ENCODE data around the gene ANXA11.
A peak's percentile ranks its signal among the peaks of the same experiment; 100 is the strongest.

ANXA11 gene

DNA sequence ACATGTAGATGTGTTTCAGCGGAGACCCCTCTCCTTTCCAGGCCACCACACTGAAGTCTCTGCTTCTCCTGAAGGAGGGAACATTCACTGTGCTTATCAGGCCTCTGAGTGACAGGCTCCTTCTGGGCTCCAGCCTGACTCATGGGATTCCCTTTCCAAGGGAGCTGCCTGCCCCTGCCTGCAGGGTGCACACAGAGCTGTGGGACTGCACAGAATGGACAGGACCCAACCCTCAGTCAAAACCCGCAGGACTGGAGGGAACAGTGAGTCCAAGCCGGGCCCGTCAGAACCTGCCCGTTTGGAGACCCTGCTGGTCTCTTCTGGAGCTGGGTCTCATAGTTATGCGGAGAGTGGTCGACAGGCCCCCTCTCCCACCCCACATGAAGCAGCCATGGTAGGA is 40.2 kb downstream of the ANXA11 start:
- no peak for DNase-seq (ENCODE audit: low read depth)

DNA sequence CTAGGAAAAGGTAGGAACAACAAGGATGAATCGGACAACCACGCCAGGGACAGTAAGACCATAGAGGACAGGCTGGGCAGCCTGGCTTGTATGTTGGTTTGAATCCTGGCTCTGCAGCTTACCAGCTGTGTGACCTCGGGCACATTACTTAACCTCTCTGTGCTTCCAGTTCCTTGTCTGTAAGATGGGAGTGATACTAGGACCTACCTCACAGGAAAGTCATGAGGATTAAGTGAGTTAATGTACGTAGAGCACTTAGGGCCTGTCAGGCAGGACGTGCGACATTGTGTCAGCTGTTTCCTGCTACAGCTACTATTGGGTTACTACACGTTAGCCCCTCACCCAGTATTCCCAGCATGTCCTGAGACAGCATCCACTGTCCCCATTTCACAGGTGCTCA is 40.7 kb downstream of the ANXA11 start:
- DNase-seq (ENCODE audit: low read depth), result no peak

GRCh38 chr10:80163741-80164341 is 41.5 kb downstream of the ANXA11 start:
- peak; percentile 81 for DNase-seq (ENCODE audit: low read depth)

DNA sequence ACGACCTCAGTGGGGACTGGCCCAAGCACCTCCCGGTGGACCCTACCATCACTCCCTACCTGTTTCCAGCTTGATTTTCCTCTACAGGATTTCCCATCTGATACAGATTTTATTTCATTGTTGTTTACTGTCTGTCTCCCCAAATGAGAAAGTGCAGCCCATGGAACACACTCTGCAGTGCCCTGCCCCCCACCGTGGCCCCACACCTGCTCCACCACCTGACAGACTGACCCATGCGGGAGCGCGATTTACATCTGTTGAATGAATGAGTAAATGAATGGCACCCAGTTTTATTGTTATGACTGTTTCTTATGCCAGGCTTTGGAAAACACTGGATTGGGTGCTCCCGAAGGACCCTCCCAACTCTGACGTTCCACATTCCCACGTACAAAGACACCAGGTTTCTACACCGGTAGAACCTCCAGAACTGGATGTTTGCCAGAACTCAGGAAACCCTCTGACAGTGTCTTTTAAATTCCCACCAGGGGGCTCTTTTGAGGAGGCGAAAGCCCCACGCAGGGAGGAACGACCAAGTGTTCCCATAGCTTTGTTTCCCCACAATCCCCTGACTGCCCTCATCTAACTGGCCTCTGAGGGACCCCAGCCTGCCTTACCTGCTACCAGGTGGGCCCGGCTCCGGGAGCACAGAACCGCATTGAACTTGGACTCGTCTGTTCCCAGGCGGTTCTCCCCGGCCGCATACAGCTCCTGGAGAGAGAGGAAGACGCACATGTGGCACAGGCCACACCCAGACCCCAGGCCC is 43.8 kb downstream of the ANXA11 start:
- DNase-seq (ENCODE audit: low read depth), result no peak

DNA sequence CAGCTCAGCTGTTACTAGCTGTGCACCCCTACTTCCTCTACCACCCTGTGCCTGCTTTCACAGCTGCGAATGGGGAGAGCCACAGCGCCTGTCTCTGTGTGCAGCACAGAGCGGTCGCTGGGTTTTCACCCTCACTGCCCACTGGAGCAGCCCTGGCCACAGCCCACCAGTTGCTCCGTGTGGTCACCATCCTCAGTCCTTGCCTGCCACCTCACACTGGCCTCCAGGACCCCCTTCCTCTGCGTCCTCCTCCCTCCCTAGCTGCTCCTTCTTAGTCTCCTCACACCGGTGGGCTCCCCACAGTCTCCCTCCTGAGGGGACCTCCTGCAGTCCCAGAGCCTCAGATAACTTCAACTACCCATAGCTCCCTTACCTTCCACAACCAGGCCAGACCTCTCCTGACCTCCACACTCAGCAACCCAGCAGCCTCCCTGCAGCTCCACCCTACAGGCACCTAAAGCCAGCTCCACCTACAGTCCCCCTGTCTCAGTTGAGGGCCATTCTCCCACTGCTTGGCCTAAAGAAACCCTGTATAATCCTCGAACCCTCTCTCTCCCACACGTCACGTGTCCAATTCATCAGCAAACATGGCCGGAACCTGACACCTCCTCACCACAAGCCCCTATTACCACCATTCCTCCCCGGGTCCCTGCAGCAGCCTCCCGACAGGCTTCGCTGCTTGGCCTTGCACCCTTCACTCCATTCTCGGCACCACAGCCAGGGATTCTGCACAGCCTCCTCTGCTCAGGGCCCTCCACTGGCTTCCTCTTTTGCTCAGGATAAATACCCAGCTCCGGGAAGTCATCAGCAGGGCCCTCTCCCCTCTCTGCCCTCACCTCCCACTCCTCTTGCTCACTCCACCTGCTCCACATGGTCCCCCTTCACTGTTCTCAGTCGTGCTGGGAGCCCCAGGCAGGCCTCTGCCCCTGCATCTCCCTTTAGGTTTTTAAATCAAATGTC is 44.7 kb downstream of the ANXA11 start:
- DNase-seq (ENCODE audit: low read depth), result no peak

GRCh38 chr10:80159166-80159873 is 46.0 kb downstream of the ANXA11 start:
- no peak for DNase-seq (ENCODE audit: low read depth)

DNA sequence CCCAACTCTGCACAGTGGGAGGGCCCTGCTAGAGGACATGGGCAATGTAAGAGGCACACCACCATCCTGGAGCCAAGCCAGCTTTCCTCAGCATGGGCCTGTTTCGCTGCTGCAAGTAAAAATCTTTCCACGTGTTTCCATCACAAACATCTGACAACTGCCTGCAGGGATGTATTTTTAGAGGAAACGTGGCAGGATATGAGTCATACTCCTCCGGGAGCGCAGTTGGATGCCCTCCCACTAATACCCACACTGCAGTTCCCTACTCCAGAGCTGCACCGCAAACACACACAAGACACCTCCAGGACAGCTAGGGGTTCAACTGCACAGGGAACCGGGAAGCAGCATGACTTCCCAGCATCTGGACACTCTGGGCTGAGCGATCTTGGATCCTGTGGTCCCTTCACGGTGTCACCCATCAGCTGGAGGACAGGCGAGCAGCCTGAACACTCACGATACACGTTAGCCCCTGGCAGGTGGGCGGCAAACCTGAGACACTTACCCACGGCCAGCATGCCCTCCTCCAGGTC is 46.7 kb downstream of the ANXA11 start:
- DNase-seq (ENCODE audit: low read depth), result peak; percentile 99

DNA sequence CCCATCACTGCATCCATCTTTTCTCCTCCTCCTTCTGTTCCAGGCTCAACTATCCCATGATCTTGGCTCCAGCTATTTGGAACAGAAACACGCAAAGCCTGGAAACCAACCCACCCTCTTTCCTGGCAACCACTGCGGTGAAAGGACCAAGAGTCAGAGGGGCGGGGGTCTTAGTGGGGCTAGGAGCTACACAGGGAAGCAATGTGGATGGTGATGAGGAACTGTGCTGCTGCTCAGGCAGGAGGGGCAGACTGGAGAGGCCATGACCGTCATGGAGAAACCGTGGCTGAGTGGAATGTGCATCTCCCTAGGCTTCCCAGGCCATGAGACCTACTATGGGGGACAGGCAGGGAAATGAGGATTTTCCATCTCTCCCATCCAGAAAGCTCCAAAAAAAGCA is 47.2 kb downstream of the ANXA11 start:
- no peak for DNase-seq (ENCODE audit: low read depth)

- DNase-seq (ENCODE audit: low read depth), result no peak
These were observed 47.8 kb downstream of the ANXA11 start for GRCh38 chr10:80157561-80157960.

GRCh38 chr10:80156216-80156615 is 49.1 kb downstream of the ANXA11 start:
- DNase-seq (ENCODE audit: low read depth), result no peak

DNA sequence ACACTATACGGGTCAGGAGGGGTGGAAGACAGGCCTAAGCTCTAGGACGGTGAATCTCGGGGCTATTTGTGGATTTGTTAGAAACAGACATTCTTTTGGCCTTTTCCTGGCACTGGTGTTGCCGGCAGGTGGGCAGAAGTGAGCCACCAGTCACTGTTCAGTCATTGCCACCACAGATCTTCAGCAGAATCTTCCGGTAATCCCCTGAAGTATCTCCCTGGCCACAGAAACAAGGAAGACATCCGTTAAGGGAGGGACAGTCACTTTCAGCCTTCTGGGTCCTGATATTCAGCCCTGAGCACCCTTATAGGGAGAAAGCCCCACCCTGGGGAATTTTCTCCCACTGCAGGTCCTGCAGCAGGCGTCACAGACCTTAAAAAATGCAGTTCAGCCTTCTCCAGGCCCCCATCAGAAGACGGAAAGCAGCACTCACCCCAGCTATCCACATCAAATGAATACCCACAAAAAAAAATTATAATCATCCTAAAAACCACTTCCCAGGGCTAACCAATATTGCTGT is 49.6 kb downstream of the ANXA11 start:
- no peak for DNase-seq (ENCODE audit: low read depth)

DNA sequence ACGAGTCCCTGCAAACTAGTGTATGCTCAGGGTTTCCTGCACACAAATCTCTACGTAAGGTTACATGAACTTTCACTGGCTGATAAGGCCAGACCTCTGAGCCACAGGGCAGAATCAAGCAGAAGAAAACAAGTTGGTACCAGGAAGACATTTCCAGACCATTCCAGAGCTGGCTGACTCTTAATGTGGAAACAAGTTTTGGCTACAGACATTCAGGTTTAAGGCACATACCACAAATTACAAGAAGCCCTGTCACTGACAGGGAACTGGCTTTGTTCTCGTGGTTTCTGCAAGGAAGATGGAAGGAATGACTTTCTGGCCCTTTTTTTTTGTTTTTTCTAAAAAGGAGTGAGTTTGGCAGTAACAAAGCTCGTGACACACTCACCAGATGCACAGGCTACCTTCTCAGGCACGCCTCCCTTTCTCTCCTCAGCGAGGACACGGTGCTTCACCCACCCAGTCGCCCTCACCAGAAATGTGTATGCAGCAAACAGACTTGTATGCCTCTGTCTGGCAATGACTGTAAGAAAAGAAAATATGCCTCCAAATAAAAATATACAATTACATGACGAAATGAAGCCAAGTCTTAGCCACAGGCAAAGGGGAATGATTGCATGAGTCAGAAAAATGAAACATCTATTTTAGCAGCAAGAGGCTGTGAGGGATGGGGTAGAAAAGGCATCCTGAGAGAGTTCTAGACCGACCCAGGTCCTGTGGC is 50.2 kb downstream of the ANXA11 start:
- peak; percentile 79 for DNase-seq (ENCODE audit: low read depth)

- no peak for DNase-seq (ENCODE audit: low read depth)
These were observed 50.7 kb downstream of the ANXA11 start for GRCh38 chr10:80154626-80154977.

DNA sequence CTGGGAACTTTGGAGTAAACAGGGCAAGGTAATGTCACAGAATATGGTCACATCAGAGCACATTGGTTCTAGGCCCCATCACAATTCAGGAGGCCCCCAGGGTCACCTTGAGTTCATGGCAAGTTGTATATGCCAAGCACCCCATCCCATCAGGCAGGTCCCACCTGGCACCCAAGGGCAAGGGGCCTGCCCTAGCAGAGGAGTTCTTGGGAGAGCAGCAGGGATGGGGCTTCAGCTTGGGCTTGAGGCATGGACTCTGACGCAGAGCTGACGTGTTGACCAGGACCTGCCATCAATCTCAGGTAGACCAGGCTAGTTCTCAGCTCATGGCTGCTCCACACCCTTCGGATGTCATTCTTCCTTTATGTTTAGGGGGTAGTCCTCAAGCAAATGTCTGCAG is 51.9 kb downstream of the ANXA11 start:
- no peak for DNase-seq (ENCODE audit: low read depth)

DNA sequence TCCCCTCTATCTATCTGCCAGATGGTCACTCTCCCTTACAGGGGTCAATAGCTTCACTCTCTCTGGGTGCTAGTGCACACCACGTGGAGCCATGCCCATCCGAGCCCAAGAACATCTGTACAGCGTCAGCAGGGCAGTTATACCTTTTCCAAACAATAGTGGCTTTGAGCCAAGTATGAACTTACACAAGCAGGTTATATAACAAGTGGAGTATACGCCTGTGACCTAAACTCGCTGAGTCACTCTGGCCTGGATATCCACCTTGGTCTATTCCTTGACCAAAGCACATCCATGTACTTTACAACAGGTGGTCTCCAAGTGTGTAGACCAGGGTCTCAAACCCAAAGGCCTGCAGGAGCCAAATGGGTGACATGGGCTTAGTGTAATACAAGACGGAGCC is 52.5 kb downstream of the ANXA11 start:
- DNase-seq (ENCODE audit: low read depth), result no peak

- DNase-seq (ENCODE audit: low read depth), result no peak
These were observed 55.2 kb downstream of the ANXA11 start for GRCh38 chr10:80150172-80150571.

GRCh38 chr10:80149123-80149522 is 56.2 kb downstream of the ANXA11 start:
- DNase-seq (ENCODE audit: low read depth), result no peak

GRCh38 chr10:80148166-80148805 is 57.1 kb downstream of the ANXA11 start:
- DNase-seq (ENCODE audit: low read depth), result no peak

DNA sequence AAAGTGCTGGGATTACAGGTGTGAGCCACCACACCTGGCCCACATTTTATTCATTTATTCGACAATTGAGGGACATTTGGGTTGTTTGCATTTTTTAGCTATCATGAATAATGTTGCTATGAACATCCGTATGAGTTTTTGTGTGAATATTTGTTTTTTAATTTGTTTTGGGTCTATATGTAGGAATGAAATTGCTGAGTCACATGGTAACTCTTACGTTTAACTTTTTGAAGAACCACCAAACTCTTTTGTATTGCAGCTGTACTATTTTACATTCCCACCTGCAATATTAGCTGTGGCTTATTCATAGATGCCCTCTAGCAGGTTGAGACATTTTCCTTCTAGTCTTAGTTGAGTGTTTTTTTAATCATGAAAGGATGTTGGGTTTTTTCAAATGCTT is 58.4 kb downstream of the ANXA11 start:
- DNase-seq (ENCODE audit: low read depth), result no peak
